ENCODE results near the gene ZNF608.

GRCh38 chr5:124704594-124705284, 41.7 kb downstream of the ZNF608 start:
- no peak for TF ChIP-seq CTCF (IDR thresholded peaks at IDR 0.05)
- TF ChIP-seq POLR2A (IDR thresholded peaks at IDR 0.05), result no peak

All from right lobe of liver (tissue), 4 donors.